Measurements from ENCODE around the gene PNKD. TPM values are rescaled to one million over a fixed set of nuclear protein-coding genes. Genes with fewer than 3 reads are reported as not detected.

Gene PNKD
- total RNA-seq, 1 donor from 2014 or later: 28.9 TPM

- H3K27me3 Mint-ChIP-seq (ENCODE audit: low read depth): no peaks in the 10 kb centered on the region
- no peaks in the 10 kb centered on the region for H3K9me3 Mint-ChIP-seq (ENCODE audit: low read depth)
- H3K4me3 Mint-ChIP-seq (ENCODE audit: unreplicated experiment): no peak overlapping the region
- peaks cover 25% of the 10 kb centered on the region for H3K4me1 Mint-ChIP-seq (ENCODE audit: low read depth)
- H3K27ac Mint-ChIP-seq (ENCODE audit: unreplicated experiment): no peak overlapping the region
- DNase-seq (ENCODE audit: low spot score): no peak
- H3K36me3 Mint-ChIP-seq (ENCODE audit: low read depth): no peaks in the 10 kb centered on the region
- no peak for TF ChIP-seq CTCF (IDR thresholded peaks at IDR 0.05)
These were observed 124.2 kb downstream of the PNKD start for GRCh38 chr2:218394298-218395089.

- no peaks in the 10 kb centered on the region for H3K9me3 Mint-ChIP-seq (ENCODE audit: low read depth)
- peaks cover 25% of the 10 kb centered on the region for H3K4me1 Mint-ChIP-seq (ENCODE audit: low read depth)
- no peak overlapping the region for H3K27ac Mint-ChIP-seq (ENCODE audit: unreplicated experiment)
- DNase-seq (ENCODE audit: low spot score): no peak
- no peak overlapping the region for H3K4me3 Mint-ChIP-seq (ENCODE audit: unreplicated experiment)
- no peaks in the 10 kb centered on the region for H3K27me3 Mint-ChIP-seq (ENCODE audit: low read depth)
- H3K36me3 Mint-ChIP-seq (ENCODE audit: low read depth): no peaks in the 10 kb centered on the region
- TF ChIP-seq CTCF (IDR thresholded peaks at IDR 0.05): no peak
These were observed 124.7 kb downstream of the PNKD start for GRCh38 chr2:218395090-218395444.

- peak overlapping the region; percentile 83 for H3K27ac Mint-ChIP-seq (ENCODE audit: unreplicated experiment)
- no peaks in the 10 kb centered on the region for H3K9me3 Mint-ChIP-seq (ENCODE audit: low read depth)
- no peaks in the 10 kb centered on the region for H3K27me3 Mint-ChIP-seq (ENCODE audit: low read depth)
These were observed 125.1 kb downstream of the PNKD start for GRCh38 chr2:218395456-218395825.

GRCh38 chr2:218395826-218396687 lies 125.7 kb downstream of the PNKD start:
- H3K9me3 Mint-ChIP-seq (ENCODE audit: low read depth): no peaks in the 10 kb centered on the region
- H3K27ac Mint-ChIP-seq (ENCODE audit: unreplicated experiment): peak overlapping the region; percentile 98
- TF ChIP-seq CTCF (IDR thresholded peaks at IDR 0.05): peak; percentile 99
- H3K4me1 Mint-ChIP-seq (ENCODE audit: low read depth): peaks cover 25% of the 10 kb centered on the region
- H3K36me3 Mint-ChIP-seq (ENCODE audit: low read depth): no peaks in the 10 kb centered on the region
- peak; percentile 95 for DNase-seq (ENCODE audit: low spot score)
- peak overlapping the region; percentile 89 for H3K4me3 Mint-ChIP-seq (ENCODE audit: unreplicated experiment)
- H3K27me3 Mint-ChIP-seq (ENCODE audit: low read depth): no peaks in the 10 kb centered on the region

More at GRCh38 chr2:218395456-218395825, 125.1 kb downstream of the PNKD start:
- DNase-seq (ENCODE audit: low spot score): no peak
- Mint-ChIP-seq H3K36me3 (ENCODE audit: low read depth) (no peaks in the 10 kb centered on the region), H3K4me3 (ENCODE audit: unreplicated experiment) (peak overlapping the region; percentile 74), H3K4me1 (ENCODE audit: low read depth) (peaks cover 25% of the 10 kb centered on the region)
- TF ChIP-seq CTCF (IDR thresholded peaks at IDR 0.05): no peak

Small RNAs within 50 kb of the gene (microRNA-seq; reads per million reads assigned to microRNA genes)
- gene MIR6513 (ENCODE audit: borderline number of aligned reads): 2.2 reads per million
- gene MIR6810 (ENCODE audit: borderline number of aligned reads): not detected

Other genes with a start within 250 kb of the PNKD start
- not detected in 3 replicates for gene RUFY4, start 201.3 kb upstream of the PNKD start, total RNA-seq
- not detected in 3 replicates for gene CXCR2, start 144.5 kb upstream of the PNKD start, total RNA-seq
- gene CXCR1, start 103.6 kb upstream of the PNKD start, total RNA-seq: not detected in 3 replicates
- gene ARPC2, start 53.3 kb upstream of the PNKD start, total RNA-seq: 292 to 424 TPM (median 417 TPM) in 3 replicates
- 0.10 to 0.26 TPM (median 0.22 TPM) in 3 replicates for gene GPBAR1, start 9.5 kb upstream of the PNKD start, total RNA-seq
- 39.6 to 42.6 TPM (median 42.4 TPM) in 3 replicates for gene AAMP, start 382 bp upstream of the PNKD start, total RNA-seq
- gene TMBIM1, start 22.0 kb downstream of the PNKD start, total RNA-seq: 69.6 to 100 TPM (median 96.1 TPM) in 3 replicates
- not detected in 3 replicates for gene CATIP, start 86.3 kb downstream of the PNKD start, total RNA-seq
- gene SLC11A1, start 111.8 kb downstream of the PNKD start, total RNA-seq: 0.08 to 0.15 TPM (median 0.10 TPM) in 3 replicates
- 85.0 to 97.8 TPM (median 95.3 TPM) in 3 replicates for gene CTDSP1, start 129.3 kb downstream of the PNKD start, total RNA-seq
- gene VIL1, start 148.6 kb downstream of the PNKD start, total RNA-seq: not detected in 3 replicates